GM18868 (cell line): ENCODE results near the gene ADARB1.

Experiments used
- ATAC-seq: cut with Tn5 transposase; IDR thresholded peaks from one replicate; pipeline ENCODE4 v1.9.1; 2021; ENCODE audit warnings: mild to moderate bottlenecking, moderate library complexity; ENCODE audit not compliant: unreplicated experiment

The ADARB1 gene

GRCh38 chr21:45220714-45221490 lies 146.5 kb downstream of the ADARB1 start:
- no peak for ATAC-seq

- ATAC-seq, result no peak
Observed at GRCh38 chr21:45222001-45222400, 147.6 kb downstream of the ADARB1 start.

GRCh38 chr21:45223236-45224185 lies 149.1 kb downstream of the ADARB1 start:
- ATAC-seq, result no peak

- ATAC-seq, result no peak
Observed at GRCh38 chr21:45224189-45224938, 150.0 kb downstream of the ADARB1 start.

GRCh38 chr21:45225041-45225740 lies 150.8 kb downstream of the ADARB1 start:
- no peak for ATAC-seq

- no peak for ATAC-seq
Observed at GRCh38 chr21:45225741-45226327, 151.5 kb downstream of the ADARB1 start.

GRCh38 chr21:45226540-45227326 lies 152.4 kb downstream of the ADARB1 start:
- ATAC-seq, result no peak

- no peak for ATAC-seq
Observed at GRCh38 chr21:45227735-45228134, 153.4 kb downstream of the ADARB1 start.

GRCh38 chr21:45228171-45228641 lies 153.8 kb downstream of the ADARB1 start:
- no peak for ATAC-seq

GRCh38 chr21:45228656-45229240 lies 154.4 kb downstream of the ADARB1 start:
- no peak for ATAC-seq

GRCh38 chr21:45231705-45232104 lies 157.3 kb downstream of the ADARB1 start:
- ATAC-seq, result no peak

- ATAC-seq, result no peak
Observed at GRCh38 chr21:45234127-45234526, 159.7 kb downstream of the ADARB1 start.

- ATAC-seq, result no peak
Observed at GRCh38 chr21:45234965-45235364, 160.6 kb downstream of the ADARB1 start.

- ATAC-seq, result no peak
Observed at GRCh38 chr21:45235488-45235887, 161.1 kb downstream of the ADARB1 start.

- ATAC-seq, result no peak
Observed at GRCh38 chr21:45236481-45236880, 162.1 kb downstream of the ADARB1 start.

GRCh38 chr21:45237401-45237800 lies 163.0 kb downstream of the ADARB1 start:
- no peak for ATAC-seq

- no peak for ATAC-seq
Observed at GRCh38 chr21:45241357-45241756, 167.0 kb downstream of the ADARB1 start.

GRCh38 chr21:45243603-45244002 lies 169.2 kb downstream of the ADARB1 start:
- no peak for ATAC-seq

GRCh38 chr21:45244799-45245340 lies 170.5 kb downstream of the ADARB1 start:
- ATAC-seq, result no peak
